GM12878 (cell line): ENCODE data around the gene ASTN1. TPM values are rescaled to one million over a fixed set of nuclear protein-coding genes. Genes with fewer than 3 reads are reported as not detected.

Source experiments
- ATAC-seq: fragments of 200-7000 bp; cut with Tn5 transposase; 3 replicates; pipeline ENCODE4 v1.9.1; 2020; ENCODE audit warnings: mild to moderate bottlenecking, moderate library complexity
- BruUV-seq: library from RNA; stranded (reverse); fragments of 400-500 nt; replicated peaks from 2 replicates; lab custom pipeline; 2021; lab: Mats Ljungman, UMichigan
- CTCF ChIA-PET: fragments of 300-600 bp; sonication (Branson Sonifier 250); formaldehyde crosslinking; extraction: SDS; loops from one replicate; lab custom pipeline; 2021; ENCODE audit warnings: inconsistent platforms; lab: Yijun Ruan, JAX
- POLR2A ChIA-PET: fragments of 350-600 bp; formaldehyde crosslinking; extraction: SDS; loops from one replicate; lab custom pipeline; 2021; ENCODE audit warnings: inconsistent platforms; lab: Charles Lee
- RAD21 ChIA-PET: fragments of 300-600 bp; sonication (Branson Sonifier 250); formaldehyde crosslinking; loops from one replicate; lab custom pipeline; 2023; ENCODE audit warnings: antibody characterized with exemption; ENCODE audit not compliant: unreplicated experiment; lab: Charles Lee
- SMC1A ChIA-PET: fragments of 300-600 bp; sonication (Branson Sonifier 250); formaldehyde crosslinking; loops from one replicate; lab custom pipeline; 2023; ENCODE audit not compliant: unreplicated experiment, uncharacterized antibody; lab: Charles Lee
- DNase-seq: peaks from one replicate; pipeline ENCODE4 v3.0.0-alpha.2; 2011; ENCODE audit warnings: low read depth, low spot score
- FAIRE-seq: peaks from 3 replicates; lab custom pipeline; 2011; peaks lifted over from hg19 to GRCh38; lab: Jason Lieb, UNC
- H2AFZ ChIP-seq: 2 replicates; pipeline ENCODE4 v1.6.0; 2011; ENCODE audit warnings: low read depth, low read length, control low read depth; ENCODE audit not compliant: control insufficient read depth
- H3K27ac ChIP-seq: 2 replicates; pipeline ENCODE4 v1.5.1; 2011; ENCODE audit warnings: control low read depth; ENCODE audit not compliant: control insufficient read depth, insufficient read depth
- H3K27me3 ChIP-seq, 2 experiments: replicated peaks in 1 of 2; 2 replicates each; pipeline versions ENCODE4 v1.6.0 to v1.6.1; 2011; ENCODE audit warnings: low read length in 1 of 2; ENCODE audit not compliant: control insufficient read depth in 2 of 2, insufficient read depth in 2 of 2
- H3K36me3 ChIP-seq, 2 experiments: 2 replicates each; pipeline ENCODE4 v1.5.1; 2011; ENCODE audit warnings: low read length in 1 of 2; ENCODE audit not compliant: control insufficient read depth in 2 of 2, insufficient read depth in 2 of 2
- H3K4me1 ChIP-seq: 2 replicates; pipeline ENCODE4 v1.6.1; 2011; ENCODE audit warnings: mild to moderate bottlenecking, low read length, moderate library complexity, mixed read lengths; ENCODE audit not compliant: control insufficient read depth, insufficient read depth
- H3K4me2 ChIP-seq: 2 replicates; pipeline ENCODE4 v1.6.0; 2011; ENCODE audit warnings: control low read depth; ENCODE audit not compliant: control insufficient read depth, insufficient read depth
- H3K4me3 ChIP-seq: fragments of 200-600 bp; sonication (generic); 2 replicates; pipeline ENCODE4 v1.5.1; 2016
- H3K79me2 ChIP-seq: 2 replicates; pipeline ENCODE4 v1.6.0; 2011; ENCODE audit warnings: low read length; ENCODE audit not compliant: control insufficient read depth, insufficient read depth
- H3K9ac ChIP-seq: 2 replicates; pipeline ENCODE4 v1.8.0; 2011; ENCODE audit warnings: low read length, control low read depth, mixed read lengths; ENCODE audit not compliant: control insufficient read depth, insufficient read depth
- H3K9me3 ChIP-seq: replicated peaks from 3 replicates; pipeline ENCODE4 v1.5.1; 2011; ENCODE audit warnings: mild to moderate bottlenecking, low read length; ENCODE audit not compliant: control insufficient read depth, insufficient read depth
- H4K20me1 ChIP-seq: 2 replicates; pipeline ENCODE4 v1.6.0; 2011; ENCODE audit not compliant: control insufficient read depth, insufficient read depth
- CREB1 ChIP-seq: IDR thresholded peaks from 2 replicates; pipeline ENCODE4 v1.6.1; 2012; ENCODE audit warnings: low read depth, mild to moderate bottlenecking, inconsistent platforms
- E2F4 ChIP-seq: IDR thresholded peaks from 2 replicates; pipeline ENCODE4 v1.6.1; 2012; ENCODE audit warnings: low read depth, low read length, improper control_type of control experiment
- IRF4 ChIP-seq: IDR thresholded peaks from 2 replicates; pipeline ENCODE4 v1.6.1; 2011; ENCODE audit warnings: low read depth, low read length
- MXI1 ChIP-seq: fragments of 150-350 bp; IDR thresholded peaks from 2 replicates; pipeline ENCODE4 v1.6.1; 2011; ENCODE audit warnings: low read depth, mild to moderate bottlenecking, inconsistent platforms, low read length, improper control_type of control experiment
- NBN ChIP-seq: fragments of 450-650 bp; IDR thresholded peaks from 2 replicates; pipeline ENCODE4 v1.6.1; 2016
- NR2C2 ChIP-seq: IDR thresholded peaks from 2 replicates; pipeline ENCODE4 v1.6.1; 2011; ENCODE audit warnings: borderline replicate concordance, low read depth; ENCODE audit not compliant: control insufficient read depth, insufficient read length
- RAD21 ChIP-seq: IDR thresholded peaks from 2 replicates; pipeline ENCODE4 v1.6.1; 2011; ENCODE audit warnings: mild to moderate bottlenecking, low read depth, low read length, moderate library complexity; ENCODE audit not compliant: insufficient read depth
- RFX5 ChIP-seq: IDR thresholded peaks from 2 replicates; pipeline ENCODE4 v1.6.1; 2011; ENCODE audit warnings: low read depth, low read length, improper control_type of control experiment
- SMAD5 ChIP-seq: IDR thresholded peaks from 2 replicates; pipeline ENCODE4 v1.6.1; 2016; ENCODE audit warnings: antibody characterized with exemption, low read depth
- SPI1 ChIP-seq: IDR thresholded peaks from 2 replicates; pipeline ENCODE4 v1.6.1; 2011; ENCODE audit warnings: low read depth, mild to moderate bottlenecking, low read length, moderate library complexity, borderline replicate concordance; ENCODE audit not compliant: insufficient read depth
- STAT3 ChIP-seq: IDR thresholded peaks from 2 replicates; pipeline ENCODE4 v1.6.1; 2011; ENCODE audit warnings: low read depth, low read length, improper control_type of control experiment
- TBL1XR1 ChIP-seq: IDR thresholded peaks from 2 replicates; pipeline ENCODE4 v1.6.1; 2012; ENCODE audit warnings: low read depth, low read length, improper control_type of control experiment
- WRNIP1 ChIP-seq: IDR thresholded peaks from 2 replicates; pipeline ENCODE4 v1.6.1; 2011; ENCODE audit warnings: low read depth, low read length, improper control_type of control experiment, borderline replicate concordance
- ZNF384 ChIP-seq: IDR thresholded peaks from 2 replicates; pipeline ENCODE4 v1.6.1; 2012; ENCODE audit warnings: low read depth, mild to moderate bottlenecking, low read length, improper control_type of control experiment, borderline replicate concordance
- ZNF622 ChIP-seq: fragments of 450-650 bp; IDR thresholded peaks from 2 replicates; pipeline ENCODE4 v1.6.1; 2017; ENCODE audit warnings: mild to moderate bottlenecking, inconsistent platforms
- WGBS: methylation state at CpG from one replicate; pipeline ENCODE4 v1.1.6; 2016; ENCODE audit warnings: low lambda C conversion rate; ENCODE audit not compliant: insufficient replicate concordance, insufficient coverage; ENCODE audit errors: missing lambda C conversion rate; 5-methylcytosine and 5-hydroxymethylcytosine counted together
- in situ Hi-C: fragments of 300-500 bp; cut with MboI; formaldehyde crosslinking; loops from 9 replicates; pipeline ENCODE4 v1.14.3; 2018; ENCODE audit warnings: mixed read lengths
- intact Hi-C: fragments of 100-400 bp; cut with micrococcal nuclease; formaldehyde crosslinking; loops from one replicate; pipeline ENCODE4 v1.14.2; 2022; ENCODE audit not compliant: unreplicated experiment
- polyA plus RNA-seq, 11 experiments: library from polyadenylated mRNA; depleted of rRNA in 4 of 11; unstranded in 6 of 11; stranded (reverse) in 5 of 11; fragments of >200 nt; fragmentation: Nextera tagmentation in 4 of 11; fragmentation: Illumina TruSeq in 1 of 11; extraction: Ambion mirVana in 4 of 11; extraction: Trizol in 1 of 11; gene quantifications; 1 replicate in 1 of 11; 2 replicates in 10 of 11; pipeline versions ENCODE4 v1.2.1 to v1.2.3, GENCODE V29; 2011 to 2016; ENCODE audit warnings: inconsistent platforms in 2 of 11, missing spikeins in 2 of 11, low read depth in 1 of 11
- total RNA-seq, 4 experiments: library from RNA; depleted of rRNA in 3 of 4; stranded (reverse); fragments of >200 nt in 3 of 4; fragmentation: Illumina TruSeq in 1 of 4; extraction: Trizol in 1 of 4; gene quantifications; 2 replicates each; pipeline versions ENCODE4 v1.2.1 to v1.2.3, GENCODE V29; 2013 to 2021
- TF ChIP-seq, protein P1 (sequence below): fragments of 450-650 bp; IDR thresholded peaks from 2 replicates; pipeline ENCODE4 v1.6.1; 2016; ENCODE audit warnings: mild to moderate bottlenecking

The ASTN1 gene
- total and polyA plus RNA-seq, 10 of the 15 experiments (the other 5 are each of a cell fraction or from before 2014, with no cell fraction given) = 0.04 TPM; not detected in 9

GRCh38 chr1:176896216-176896615, 268.3 kb downstream of the ASTN1 start:
- WGBS = 55% methylated on average over 10 of the region's 10 CpGs
- TF ChIP-seq SPI1 (no peak), MXI1 (no peak), E2F4 (no peak), ZNF384 (no peak), CREB1 (no peak), SMAD5 (no peak), WRNIP1 (no peak), TBL1XR1 (no peak), STAT3 (no peak), ZNF622 (no peak), RAD21 (no peak), IRF4 (no peak), NBN (no peak), RFX5 (no peak), NR2C2 (no peak)
- TF ChIP-seq, protein P1, sequence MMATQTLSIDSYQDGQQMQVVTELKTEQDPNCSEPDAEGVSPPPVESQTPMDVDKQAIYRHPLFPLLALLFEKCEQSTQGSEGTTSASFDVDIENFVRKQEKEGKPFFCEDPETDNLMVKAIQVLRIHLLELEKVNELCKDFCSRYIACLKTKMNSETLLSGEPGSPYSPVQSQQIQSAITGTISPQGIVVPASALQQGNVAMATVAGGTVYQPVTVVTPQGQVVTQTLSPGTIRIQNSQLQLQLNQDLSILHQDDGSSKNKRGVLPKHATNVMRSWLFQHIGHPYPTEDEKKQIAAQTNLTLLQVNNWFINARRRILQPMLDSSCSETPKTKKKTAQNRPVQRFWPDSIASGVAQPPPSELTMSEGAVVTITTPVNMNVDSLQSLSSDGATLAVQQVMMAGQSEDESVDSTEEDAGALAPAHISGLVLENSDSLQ = no peak
- no peaks in the 10 kb centered on the region for H3K79me2 ChIP-seq
- H3K4me1 ChIP-seq = no peaks in the 10 kb centered on the region
- ChIA-PET RAD21 (no interaction called here), CTCF (interaction anchor here (0.6 to 3.4 kb wide), 14 partner anchors 9 to 1050 kb away, joined by 3 to 11 read pairs (median 4); no protein-coding TSS in a partner anchor), POLR2A (no interaction called here), SMC1A (interaction anchor here (1.0 to 1.4 kb wide), 2 partner anchors 10 to 285 kb away, joined by 3 read pairs; no protein-coding TSS in a partner anchor)
- DNase-seq = no peak
- H2AFZ ChIP-seq = no peak overlapping the region
- no peaks in the 10 kb centered on the region; the same call in 1 of the 2 replicates for H4K20me1 ChIP-seq
- BruUV-seq = no TSS peak
- no peak for FAIRE-seq
- H3K27me3 ChIP-seq = no peaks in the 10 kb centered on the region; a peak in 1 of 4 replicates
- H3K4me3 ChIP-seq = no peak overlapping the region
- intact Hi-C loops (loop anchor here (5.0 kb wide), 1 partner anchor 461 kb away; no protein-coding TSS in a partner anchor), in situ Hi-C loops (loop anchor here (10.0 kb wide), 3 partner anchors 279 to 1049 kb away; partner anchors contain the start of gene BRINP2)
- H3K27ac ChIP-seq = no peak overlapping the region
- no peaks in the 10 kb centered on the region for H3K36me3 ChIP-seq
- no peaks in the 10 kb centered on the region for H3K9me3 ChIP-seq
- H3K9ac ChIP-seq = no peak overlapping the region
- H3K4me2 ChIP-seq = no peak overlapping the region
- ATAC-seq = no peak
